Fibroblast of the aortic adventitia (primary cell): ENCODE measurements around the gene CHMP1B. TPM values are rescaled to one million over a fixed set of nuclear protein-coding genes. Genes with fewer than 3 reads are reported as not detected.

Experiments
- DNase-seq: peaks from one replicate; pipeline ENCODE4 v3.0.0-alpha.2; 2010; ENCODE audit warnings: low read depth
- H3K4me3 ChIP-seq: 2 replicates; pipeline ENCODE4 v1.5.1; 2011; ENCODE audit warnings: low read depth, mild to moderate bottlenecking, control low read depth, low read length, moderate library complexity
- total RNA-seq: library from RNA; depleted of rRNA; stranded (reverse); fragments of >200 nt; gene quantifications from 2 replicates; pipeline ENCODE4 v1.2.3, GENCODE V29; 2012; ENCODE audit warnings: low replicate concordance
- TF ChIP-seq, protein P1 (sequence below): IDR thresholded peaks from 2 replicates; pipeline ENCODE4 v1.5.1; 2011; ENCODE audit warnings: mild to moderate bottlenecking, low read length, control low read depth, inconsistent platforms; ENCODE audit not compliant: insufficient read depth

Gene CHMP1B
- total RNA-seq, 1 donor, result 34.5 TPM

DNA sequence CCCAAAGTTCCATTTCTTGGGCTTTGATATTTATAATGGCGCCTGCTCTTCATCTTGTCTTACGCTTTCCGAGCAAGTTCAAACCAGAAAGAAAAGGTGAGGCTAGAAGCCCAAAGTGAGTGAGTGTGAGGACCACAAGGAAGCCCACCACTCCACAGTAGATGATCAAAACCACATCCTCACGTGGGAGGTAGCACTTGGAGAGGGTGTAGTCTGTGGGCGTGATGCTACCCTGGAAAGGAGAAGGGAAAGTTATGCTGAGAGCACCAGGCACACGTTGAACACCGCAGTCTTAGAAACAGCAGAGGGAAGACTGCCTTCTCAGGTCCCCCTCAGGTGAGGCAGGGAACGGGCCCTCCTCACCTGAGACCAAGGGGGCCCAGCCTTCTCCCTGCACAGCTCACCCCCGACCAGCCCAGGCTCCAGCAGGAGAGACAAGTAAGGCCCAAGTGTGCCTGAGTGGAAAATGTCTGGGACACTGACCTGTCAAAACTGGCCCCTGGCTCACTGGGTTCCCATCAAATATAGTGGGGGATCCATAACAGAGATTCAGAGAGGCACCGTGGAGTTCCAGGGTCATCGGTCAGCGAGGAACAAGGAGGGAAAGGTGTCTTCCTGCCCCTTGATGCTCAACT is 33.3 kb downstream of the CHMP1B start:
- DNase-seq, result no peak
- no peak overlapping the region for H3K4me3 ChIP-seq
- TF ChIP-seq, protein P1, sequence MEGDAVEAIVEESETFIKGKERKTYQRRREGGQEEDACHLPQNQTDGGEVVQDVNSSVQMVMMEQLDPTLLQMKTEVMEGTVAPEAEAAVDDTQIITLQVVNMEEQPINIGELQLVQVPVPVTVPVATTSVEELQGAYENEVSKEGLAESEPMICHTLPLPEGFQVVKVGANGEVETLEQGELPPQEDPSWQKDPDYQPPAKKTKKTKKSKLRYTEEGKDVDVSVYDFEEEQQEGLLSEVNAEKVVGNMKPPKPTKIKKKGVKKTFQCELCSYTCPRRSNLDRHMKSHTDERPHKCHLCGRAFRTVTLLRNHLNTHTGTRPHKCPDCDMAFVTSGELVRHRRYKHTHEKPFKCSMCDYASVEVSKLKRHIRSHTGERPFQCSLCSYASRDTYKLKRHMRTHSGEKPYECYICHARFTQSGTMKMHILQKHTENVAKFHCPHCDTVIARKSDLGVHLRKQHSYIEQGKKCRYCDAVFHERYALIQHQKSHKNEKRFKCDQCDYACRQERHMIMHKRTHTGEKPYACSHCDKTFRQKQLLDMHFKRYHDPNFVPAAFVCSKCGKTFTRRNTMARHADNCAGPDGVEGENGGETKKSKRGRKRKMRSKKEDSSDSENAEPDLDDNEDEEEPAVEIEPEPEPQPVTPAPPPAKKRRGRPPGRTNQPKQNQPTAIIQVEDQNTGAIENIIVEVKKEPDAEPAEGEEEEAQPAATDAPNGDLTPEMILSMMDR, result no peak

DNA sequence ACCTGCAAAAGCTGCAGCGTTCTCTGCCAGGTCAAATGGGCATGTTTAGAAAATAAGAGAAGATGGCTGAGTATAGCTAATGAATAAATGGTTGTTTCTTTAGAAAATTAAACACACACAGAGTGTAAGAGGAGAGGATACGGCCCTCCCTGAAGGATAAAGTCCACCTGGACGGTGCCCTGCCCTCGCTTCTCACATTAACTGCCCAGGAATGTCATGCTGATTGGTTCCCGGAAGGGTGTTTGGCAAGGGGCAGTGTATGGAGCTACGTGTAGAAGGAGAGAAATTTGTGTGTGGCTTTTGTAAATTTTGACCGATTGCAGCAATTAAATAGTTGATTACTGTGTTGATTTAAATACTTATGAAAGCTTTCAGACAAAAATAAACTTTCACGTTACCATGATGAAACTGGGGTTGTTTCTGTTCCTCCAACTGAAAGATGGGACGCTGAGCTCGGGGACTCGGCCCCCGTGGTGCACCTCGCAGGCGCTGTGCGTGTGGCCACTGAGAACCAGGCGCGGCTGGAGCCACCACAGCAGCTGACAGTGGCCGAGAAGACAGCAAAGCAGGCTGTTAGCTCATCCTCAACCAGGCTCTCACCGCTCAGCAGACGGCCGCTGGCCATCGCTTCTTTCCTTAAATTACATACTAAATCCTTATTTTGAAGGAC is 34.2 kb downstream of the CHMP1B start:
- DNase-seq, result no peak
- TF ChIP-seq, protein P1, result no peak
- H3K4me3 ChIP-seq, result no peak overlapping the region

DNA sequence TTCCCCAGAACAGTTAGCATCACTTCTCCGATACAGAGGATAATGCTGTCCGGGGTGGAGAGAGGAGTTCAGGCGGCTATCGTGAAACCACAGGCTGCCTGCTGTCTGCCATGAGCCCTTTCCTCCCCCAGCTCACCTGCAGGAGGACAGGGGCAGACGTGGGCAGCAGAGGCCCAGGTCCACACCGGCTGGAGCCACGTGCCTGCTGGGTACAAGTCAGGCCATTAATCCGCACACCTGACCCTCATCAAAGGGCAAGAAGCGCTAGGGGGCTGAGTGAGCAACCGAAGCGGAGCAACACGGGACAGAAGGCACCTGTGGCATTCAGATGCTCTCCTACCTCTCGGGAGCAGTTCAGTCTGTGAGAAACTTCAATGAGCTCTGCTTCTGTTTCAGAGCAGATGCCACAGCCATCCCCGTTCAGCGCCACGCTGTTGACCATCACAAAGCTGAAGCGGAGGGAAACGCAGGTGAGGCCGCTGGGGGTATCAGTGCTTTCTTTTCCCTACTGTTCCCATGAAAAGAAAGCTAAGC is 35.4 kb downstream of the CHMP1B start:
- H3K4me3 ChIP-seq, result no peak overlapping the region
- TF ChIP-seq, protein P1, result no peak
- DNase-seq, result no peak

DNA sequence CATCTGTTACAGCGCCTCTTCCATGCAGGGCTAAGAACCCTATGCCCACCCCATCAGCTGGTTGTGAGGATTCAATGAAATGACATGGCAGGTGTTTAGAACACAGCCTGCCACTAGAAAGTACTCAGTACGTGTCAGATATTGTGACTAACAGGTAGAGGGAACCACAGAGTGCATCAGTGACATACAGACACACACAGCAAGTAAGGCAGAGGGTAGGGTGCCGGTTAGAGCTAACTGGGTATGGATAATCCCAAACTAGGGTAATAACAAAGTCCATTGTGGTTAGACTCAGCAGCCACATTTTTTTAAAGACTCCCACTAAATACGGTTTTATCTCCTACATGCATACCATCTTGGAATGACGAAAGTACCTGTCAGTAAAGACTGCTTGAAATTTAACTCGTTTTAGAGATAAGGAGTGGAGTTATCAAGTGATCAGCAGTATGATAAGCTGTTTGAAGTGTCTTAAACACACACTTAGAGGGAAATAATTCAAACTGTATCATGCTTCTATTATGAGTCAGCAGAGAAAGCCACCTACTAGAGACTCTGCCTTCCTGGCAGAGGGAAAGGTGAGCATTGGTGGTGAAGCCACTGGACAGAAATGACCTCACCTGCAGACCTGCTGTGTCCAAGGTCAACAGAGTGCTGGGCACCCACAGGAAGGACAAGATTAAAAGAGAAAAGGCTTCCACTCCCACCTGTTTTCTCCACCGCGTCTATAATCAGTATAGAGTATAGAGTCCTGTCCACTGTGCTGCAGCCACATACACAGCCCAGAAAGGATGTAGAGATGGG is 36.3 kb downstream of the CHMP1B start:
- no peak for DNase-seq
- H3K4me3 ChIP-seq, result no peak overlapping the region
- TF ChIP-seq, protein P1, result no peak

DNA sequence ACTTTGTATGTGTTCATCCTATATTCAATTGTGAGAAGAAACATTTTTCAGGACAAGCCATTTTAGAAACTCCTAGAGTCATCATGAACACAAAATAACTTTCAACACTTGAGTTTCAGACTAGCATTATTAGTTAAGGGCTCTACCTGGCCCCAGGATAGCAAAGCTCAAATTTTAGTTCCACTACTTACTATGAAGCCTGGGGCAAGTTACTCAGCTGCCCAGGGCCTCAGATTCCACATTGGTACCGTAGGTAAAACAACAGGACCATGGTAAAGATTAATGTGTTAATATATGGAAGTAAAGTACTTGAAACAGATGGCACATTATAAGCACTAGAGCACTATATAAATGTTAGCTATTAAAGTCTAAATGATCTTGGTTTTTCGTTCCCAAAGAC is 37.5 kb downstream of the CHMP1B start:
- H3K4me3 ChIP-seq, result no peak overlapping the region
- no peak for DNase-seq
- TF ChIP-seq, protein P1, result no peak

DNA sequence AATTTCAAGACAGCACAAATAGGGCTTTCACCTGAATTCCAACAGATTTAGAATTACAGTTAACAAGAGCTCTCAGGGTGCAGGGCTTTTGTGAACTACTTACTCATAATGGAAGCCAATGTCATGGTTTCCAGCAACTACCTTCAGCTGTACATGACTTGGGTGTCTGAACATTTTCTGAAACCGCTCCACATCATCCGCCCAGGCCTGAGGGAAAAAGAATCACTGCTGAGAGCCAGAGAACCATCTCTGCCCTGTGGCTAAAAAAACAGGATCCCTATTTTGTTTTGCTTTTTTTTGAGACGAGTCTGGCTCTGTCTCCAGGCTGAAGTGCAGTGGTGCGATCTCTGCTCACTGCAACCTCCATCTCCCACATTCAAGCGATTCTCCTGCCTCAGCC is 38.1 kb downstream of the CHMP1B start:
- TF ChIP-seq, protein P1, result no peak
- no peak overlapping the region for H3K4me3 ChIP-seq
- DNase-seq, result no peak
